A549 (cell line): ENCODE data around the gene USP24. TPM values are rescaled to one million over a fixed set of nuclear protein-coding genes. Genes with fewer than 3 reads are reported as not detected.

Experiments used
- ATAC-seq, 2 experiments: fragments of 200-7000 bp in 1 of 2; fragments of >200 bp in 1 of 2; cut with Nextera tagmentation in 1 of 2; cut with Tn5 transposase in 1 of 2; 3 replicates each; pipeline versions ENCODE4 v1.8.0 to v1.9.1; 2018 to 2020; ENCODE audit warnings: mild to moderate bottlenecking in 1 of 2, moderate library complexity in 1 of 2
- CTCF ChIA-PET: fragments of 300-600 bp; sonication (Branson Sonifier 250); formaldehyde crosslinking; extraction: SDS; loops from one replicate; lab custom pipeline; 2021; ENCODE audit warnings: antibody characterized with exemption, inconsistent platforms; lab: Yijun Ruan, JAX
- POLR2A ChIA-PET: fragments of 350-600 bp; formaldehyde crosslinking; extraction: SDS; loops from one replicate; lab custom pipeline; 2021; ENCODE audit warnings: antibody characterized with exemption, inconsistent platforms; lab: Yijun Ruan, JAX
- DNase-seq, 2 experiments: peaks; one replicate each; pipeline versions ENCODE4 v3.0.0 to v3.0.0-alpha.2; 2011 to 2016; ENCODE audit warnings: low read depth in 1 of 2, low spot score in 1 of 2
- FAIRE-seq: peaks from 2 replicates; lab custom pipeline; 2011; peaks lifted over from hg19 to GRCh38; lab: Jason Lieb, UNC
- H3K27ac ChIP-seq, 2 experiments: fragments of >200 bp; sonication (Bioruptor Twin); formaldehyde crosslinking; 3 replicates each; pipeline ENCODE4 v1.5.1; 2016 to 2017
- H3K4me1 ChIP-seq: fragments of >200 bp; sonication (Bioruptor Twin); formaldehyde crosslinking; 3 replicates; pipeline ENCODE4 v1.6.1; 2016
- H3K4me2 ChIP-seq: fragments of >200 bp; sonication (Bioruptor Twin); formaldehyde crosslinking; 3 replicates; pipeline ENCODE4 v1.6.1; 2016
- H3K4me3 ChIP-seq: fragments of >200 bp; sonication (Bioruptor Twin); formaldehyde crosslinking; 3 replicates; pipeline ENCODE4 v1.5.1; 2016
- H3K9me3 ChIP-seq: fragments of >200 bp; sonication (Bioruptor Twin); formaldehyde crosslinking; 3 replicates; pipeline ENCODE4 v1.6.1; 2016
- BHLHE40 ChIP-seq: IDR thresholded peaks from 2 replicates; pipeline ENCODE4 v1.6.1; 2012; ENCODE audit warnings: low read depth, low read length, inconsistent platforms
- CHD2 ChIP-seq: fragments of 150-350 bp; IDR thresholded peaks from 2 replicates; pipeline ENCODE4 v1.6.1; 2014; ENCODE audit warnings: low read length; ENCODE audit not compliant: partially characterized antibody
- EHF ChIP-seq: fragments of 250-450 bp; sonication (Bioruptor Pico); IDR thresholded peaks from 2 replicates; pipeline ENCODE4 v1.5.0; 2020; ENCODE audit warnings: mild to moderate bottlenecking
- EP300 ChIP-seq, 2 experiments: fragments of >200 bp; sonication (Bioruptor Twin); formaldehyde crosslinking; IDR thresholded peaks; 2 replicates in 1 of 2; 3 replicates in 1 of 2; pipeline ENCODE4 v1.6.1; 2016 to 2017
- FOSB ChIP-seq: fragments of 250-450 bp; sonication (Bioruptor Pico); IDR thresholded peaks from 2 replicates; pipeline ENCODE4 v1.5.0; 2020; ENCODE audit warnings: mild to moderate bottlenecking, moderate library complexity
- FOSL2 ChIP-seq, 2 experiments: fragments of 450-650 bp in 1 of 2; fragments of >200 bp in 1 of 2; sonication (Bioruptor Twin) in 1 of 2; formaldehyde crosslinking; IDR thresholded peaks; 2 replicates each; pipeline versions ENCODE4 v1.5.0 to v1.6.1; 2016 to 2020; ENCODE audit warnings: mild to moderate bottlenecking in 1 of 2, moderate library complexity in 1 of 2
- FOXS1 ChIP-seq: fragments of 250-450 bp; sonication (Bioruptor Pico); IDR thresholded peaks from 2 replicates; pipeline ENCODE4 v1.5.0; 2020; ENCODE audit warnings: mild to moderate bottlenecking, moderate library complexity
- HEYL ChIP-seq: fragments of 250-450 bp; sonication (Bioruptor Pico); IDR thresholded peaks from 2 replicates; pipeline ENCODE4 v1.8.0; 2021; ENCODE audit warnings: mild to moderate bottlenecking, moderate library complexity
- HOXB13 ChIP-seq: fragments of 250-450 bp; sonication (Bioruptor Pico); IDR thresholded peaks from 2 replicates; pipeline ENCODE4 v1.5.0; 2020; ENCODE audit warnings: low read depth, mild to moderate bottlenecking, moderate library complexity
- HOXB5 ChIP-seq: fragments of 250-450 bp; sonication (Bioruptor Pico); IDR thresholded peaks from 2 replicates; pipeline ENCODE4 v1.5.0; 2020; ENCODE audit warnings: mild to moderate bottlenecking, moderate library complexity
- JUNB ChIP-seq: fragments of >200 bp; sonication (Bioruptor Twin); formaldehyde crosslinking; IDR thresholded peaks from 2 replicates; pipeline ENCODE4 v1.6.1; 2016
- KDM5A ChIP-seq: fragments of 200-600 bp; sonication (generic); IDR thresholded peaks from 2 replicates; pipeline ENCODE4 v1.6.1; 2016; ENCODE audit warnings: antibody characterized with exemption, mild to moderate bottlenecking
- MAFK ChIP-seq: fragments of 450-650 bp; IDR thresholded peaks from 2 replicates; pipeline ENCODE4 v1.6.1; 2014; ENCODE audit not compliant: partially characterized antibody
- MYC ChIP-seq: IDR thresholded peaks from 2 replicates; pipeline ENCODE4 v1.6.1; 2012; ENCODE audit warnings: mild to moderate bottlenecking, inconsistent platforms, low read length, improper control_type of control experiment, borderline replicate concordance
- RARB ChIP-seq: fragments of 250-450 bp; sonication (Bioruptor Pico); IDR thresholded peaks from 2 replicates; pipeline ENCODE4 v1.8.0; 2021; ENCODE audit warnings: mild to moderate bottlenecking, moderate library complexity
- USF2 ChIP-seq: fragments of 450-650 bp; IDR thresholded peaks from 2 replicates; pipeline ENCODE4 v1.6.1; 2014; ENCODE audit warnings: antibody characterized with exemption
- ZFP36 ChIP-seq: fragments of 450-650 bp; IDR thresholded peaks from 2 replicates; pipeline ENCODE4 v1.6.1; 2014; ENCODE audit warnings: borderline replicate concordance; ENCODE audit not compliant: partially characterized antibody
- ZNF302 ChIP-seq: fragments of 250-450 bp; sonication (Bioruptor Pico); IDR thresholded peaks from 2 replicates; pipeline ENCODE4 v1.9.0; 2021; ENCODE audit warnings: inconsistent platforms, mild to moderate bottlenecking, moderate library complexity
- WGBS: methylation state at CpG from one replicate; pipeline ENCODE4 v1.1.6; 2017; ENCODE audit errors: missing lambda C conversion rate; 5-methylcytosine and 5-hydroxymethylcytosine counted together
- polyA plus RNA-seq, 4 experiments: library from polyadenylated mRNA; depleted of rRNA in 3 of 4; stranded (reverse); fragments of >200 nt; fragmentation: RNase III in 1 of 4; extraction: RNeasy Plus Mini Kit Qiagen cat#74134 plus additional on column Dnase treatment in 1 of 4; gene quantifications; 2 replicates in 3 of 4; 3 replicates in 1 of 4; pipeline ENCODE4 v1.2.3, GENCODE V29; 2011 to 2017

USP24 gene
- polyA plus RNA-seq, 2 of the 4 experiments (the other 2 are of a cell fraction): 14.7 to 21.7 TPM

GRCh38 chr1:55103891-55104290 lies 111.3 kb downstream of the USP24 start:
- FAIRE-seq: no peak
- H3K4me3 ChIP-seq: no peak overlapping the region
- no peak for ATAC-seq
- TF ChIP-seq HOXB5 (CRISPR knock-in tag) (no peak), JUNB (no peak)
- TF ChIP-seq, all 56 proteins: peak for 0
- H3K4me2 ChIP-seq: no peak overlapping the region
- no peaks in the 10 kb centered on the region for H3K9me3 ChIP-seq
- WGBS: 94% methylated on average over 2 of the region's 2 CpGs
- no peaks in the 10 kb centered on the region for H3K4me1 ChIP-seq
- ChIA-PET CTCF (no interaction called here), POLR2A (no interaction called here)
- no peak overlapping the region for H3K27ac ChIP-seq
- no peak for DNase-seq

GRCh38 chr1:55095095-55095494 lies 120.1 kb downstream of the USP24 start:
- WGBS: 89% methylated on average over 5 of the region's 5 CpGs
- Histone ChIP-seq H3K4me1 (no peaks in the 10 kb centered on the region), H3K4me3 (no peak overlapping the region), H3K9me3 (no peaks in the 10 kb centered on the region), H3K27ac (no peak overlapping the region), H3K4me2 (no peak overlapping the region)
- FAIRE-seq (no peak), DNase-seq (no peak), ATAC-seq (no peak)
- CTCF ChIA-PET: no interaction called here
- no peak for TF ChIP-seq USF2
- peak; percentile 36 for TF ChIP-seq MAFK
- POLR2A ChIA-PET: no interaction called here

- POLR2A ChIA-PET: no interaction called here
- Histone ChIP-seq H3K27ac (no peak overlapping the region), H3K4me1 (no peaks in the 10 kb centered on the region), H3K4me3 (no peak overlapping the region), H3K9me3 (no peaks in the 10 kb centered on the region), H3K4me2 (no peak overlapping the region)
- no peak for TF ChIP-seq EHF (CRISPR knock-in tag)
- TF ChIP-seq MYC: no peak
- no peak for TF ChIP-seq BHLHE40
- FAIRE-seq: no peak
- no peak for DNase-seq
- CTCF ChIA-PET: no interaction called here
- 85% methylated on average over 2 of the region's 2 CpGs for whole genome bisulfite sequencing
- ATAC-seq: no peak
Observed at GRCh38 chr1:55092475-55092874, 122.7 kb downstream of the USP24 start.

- CTCF ChIA-PET: no interaction called here
- Histone ChIP-seq H3K4me3 (no peak overlapping the region), H3K4me2 (no peak overlapping the region), H3K9me3 (no peaks in the 10 kb centered on the region), H3K27ac (no peak overlapping the region), H3K4me1 (no peaks in the 10 kb centered on the region)
- DNase-seq (no peak), FAIRE-seq (no peak), ATAC-seq (no peak)
- POLR2A ChIA-PET: no interaction called here
- WGBS: 88% methylated on average over 2 of the region's 2 CpGs
- TF ChIP-seq FOXS1 (no peak), HEYL (CRISPR knock-in tag) (no peak), ZFP36 (no peak), KDM5A (no peak), HOXB13 (no peak), CHD2 (no peak)
- TF ChIP-seq, all 56 proteins: peak for 0
Observed at GRCh38 chr1:55089683-55090082, 125.5 kb downstream of the USP24 start.

- FAIRE-seq (no peak), ATAC-seq (no peak), DNase-seq (no peak)
- WGBS: 90% methylated on average over 4 of the region's 4 CpGs
- CTCF ChIA-PET: no interaction called here
- Histone ChIP-seq H3K4me2 (no peak overlapping the region), H3K4me1 (no peaks in the 10 kb centered on the region), H3K9me3 (no peaks in the 10 kb centered on the region), H3K4me3 (no peak overlapping the region), H3K27ac (no peak overlapping the region)
- TF ChIP-seq CHD2 (no peak), FOSL2 (IDR thresholded peaks at IDR 0.05) (no peak), FOSL2 (CRISPR knock-in tag; IDR thresholded peaks at IDR 0.05) (no peak), EP300 (IDR thresholded peaks at IDR 0.05) (no peak), ZNF302 (CRISPR knock-in tag) (no peak), BHLHE40 (no peak), RARB (CRISPR knock-in tag) (no peak), FOSB (CRISPR knock-in tag) (no peak), MAFK (no peak), USF2 (no peak)
- POLR2A ChIA-PET: no interaction called here
Observed at GRCh38 chr1:55088413-55088812, 126.8 kb downstream of the USP24 start.
